Esophagus squamous epithelium (tissue), 5 donors: ENCODE results near the gene PPP2R3B. TPM values are rescaled to one million over a fixed set of nuclear protein-coding genes. Genes with fewer than 3 reads are reported as not detected.

Experiments
- DNase-seq: peaks from one replicate; lab custom pipeline; 2025; lab: John Stamatoyannopoulos, UW
- H3K27ac ChIP-seq, 4 donors: fragments of 200-600 bp; sonication (generic); one replicate each; pipeline ENCODE4 v1.5.1; 2016 to 2019; ENCODE audit warnings: mild to moderate bottlenecking in 1 of 4
- H3K27me3 ChIP-seq, 4 donors: fragments of 200-600 bp; sonication (generic); 1 replicate in 3 of 4; 2 replicates in 1 of 4; pipeline versions ENCODE4 v1.5.1 to v1.6.0; 2017 to 2021; ENCODE audit warnings: antibody characterized with exemption in 1 of 4
- H3K36me3 ChIP-seq, 3 donors: fragments of 200-600 bp; sonication (generic); one replicate each; pipeline ENCODE4 v1.5.1; 2016 to 2019
- H3K4me1 ChIP-seq, 3 donors: fragments of 200-600 bp; sonication (generic); one replicate each; pipeline ENCODE4 v1.5.1; 2017 to 2019
- H3K4me3 ChIP-seq, 4 donors: fragments of 200-600 bp; sonication (generic); 1 replicate in 3 of 4; 2 replicates in 1 of 4; pipeline ENCODE4 v1.5.1; 2016 to 2019; ENCODE audit warnings: mild to moderate bottlenecking in 2 of 4, moderate library complexity in 1 of 4
- H3K9me3 ChIP-seq, 3 donors: fragments of 200-600 bp; sonication (generic); one replicate each; pipeline ENCODE4 v1.5.1; 2016 to 2019
- POLR2A ChIP-seq, 4 donors: fragments of 450-650 bp; IDR thresholded peaks; one replicate each; pipeline ENCODE4 v1.6.1; 2017; ENCODE audit warnings: antibody characterized with exemption in 4 of 4, mild to moderate bottlenecking in 4 of 4, moderate library complexity in 3 of 4
- WGBS, 2 donors: methylation state at CpG; one replicate each; pipeline ENCODE4 v1.1.5; 2018; 5-methylcytosine and 5-hydroxymethylcytosine counted together
- intact Hi-C: fragments of 100-400 bp; cut with DNase I; formaldehyde crosslinking; loops from one replicate; pipeline ENCODE4 v1.15.0; 2022
- total RNA-seq, 4 donors: library from RNA; depleted of rRNA; stranded (reverse); fragments of >200 nt; gene quantifications; one replicate each; pipeline ENCODE4 v1.1.0, GENCODE V29; 2016
- TF ChIP-seq, protein P1 (sequence below), 6 experiments: fragments of 450-650 bp in 4 of 6; fragments of 200-600 bp in 2 of 6; sonication (generic) in 2 of 6; IDR thresholded peaks; one replicate each; pipeline ENCODE4 v1.5.1; 2016 to 2019; ENCODE audit warnings: antibody characterized with exemption in 6 of 6, mild to moderate bottlenecking in 4 of 6, moderate library complexity in 4 of 6
- donor health status: DM: yes; HTN: yes; CAD: no.

PPP2R3B gene
- total RNA-seq, 4 donors from 2014 or later = 7.9 to 26.1 (median 24.1) TPM

DNA sequence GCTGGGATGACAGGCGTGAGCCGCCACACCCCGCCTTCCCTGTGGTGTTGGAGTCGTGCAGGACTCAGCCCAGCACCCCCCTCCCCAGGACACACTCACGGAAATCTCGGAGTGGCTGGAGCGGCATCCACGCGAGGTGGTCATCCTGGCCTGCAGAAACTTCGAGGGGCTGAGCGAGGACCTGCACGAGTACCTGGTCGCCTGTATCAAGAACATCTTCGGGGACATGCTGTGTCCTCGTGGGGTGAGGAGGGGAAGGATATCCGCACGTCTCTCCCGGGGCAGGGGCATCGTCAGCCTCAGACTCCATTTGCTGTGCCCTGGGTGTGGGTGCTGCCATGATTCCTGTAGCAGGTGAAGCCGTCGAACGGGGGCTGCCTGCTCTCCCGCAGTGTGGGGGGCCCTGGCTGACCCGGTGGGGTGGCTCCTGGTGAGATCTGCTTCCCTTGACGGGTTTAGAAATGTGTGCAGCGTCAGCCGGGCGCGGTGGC is 95.3 kb downstream of the PPP2R3B start:
- H3K9me3 ChIP-seq = no peaks in the 10 kb centered on the region
- H3K4me1 ChIP-seq = no peaks in the 10 kb centered on the region
- no peaks in the 10 kb centered on the region for H3K27me3 ChIP-seq
- H3K27ac ChIP-seq = no peak overlapping the region
- intact Hi-C loops = no loop called here
- WGBS, 2 donors = 95% methylated on average over 23 of the region's 29 CpGs; no CpG with 5 or more reads in 1 of the 2 donors
- DNase-seq = no peak
- H3K36me3 ChIP-seq = peaks cover 6 to 94% (median 31%) of the 10 kb centered on the region in 3 donors
- TF ChIP-seq POLR2A (IDR thresholded peaks at IDR 0.05) = no peak
- TF ChIP-seq, protein P1, sequence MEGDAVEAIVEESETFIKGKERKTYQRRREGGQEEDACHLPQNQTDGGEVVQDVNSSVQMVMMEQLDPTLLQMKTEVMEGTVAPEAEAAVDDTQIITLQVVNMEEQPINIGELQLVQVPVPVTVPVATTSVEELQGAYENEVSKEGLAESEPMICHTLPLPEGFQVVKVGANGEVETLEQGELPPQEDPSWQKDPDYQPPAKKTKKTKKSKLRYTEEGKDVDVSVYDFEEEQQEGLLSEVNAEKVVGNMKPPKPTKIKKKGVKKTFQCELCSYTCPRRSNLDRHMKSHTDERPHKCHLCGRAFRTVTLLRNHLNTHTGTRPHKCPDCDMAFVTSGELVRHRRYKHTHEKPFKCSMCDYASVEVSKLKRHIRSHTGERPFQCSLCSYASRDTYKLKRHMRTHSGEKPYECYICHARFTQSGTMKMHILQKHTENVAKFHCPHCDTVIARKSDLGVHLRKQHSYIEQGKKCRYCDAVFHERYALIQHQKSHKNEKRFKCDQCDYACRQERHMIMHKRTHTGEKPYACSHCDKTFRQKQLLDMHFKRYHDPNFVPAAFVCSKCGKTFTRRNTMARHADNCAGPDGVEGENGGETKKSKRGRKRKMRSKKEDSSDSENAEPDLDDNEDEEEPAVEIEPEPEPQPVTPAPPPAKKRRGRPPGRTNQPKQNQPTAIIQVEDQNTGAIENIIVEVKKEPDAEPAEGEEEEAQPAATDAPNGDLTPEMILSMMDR (IDR thresholded peaks at IDR 0.05) = no peak
- no peak overlapping the region for H3K4me3 ChIP-seq

DNA sequence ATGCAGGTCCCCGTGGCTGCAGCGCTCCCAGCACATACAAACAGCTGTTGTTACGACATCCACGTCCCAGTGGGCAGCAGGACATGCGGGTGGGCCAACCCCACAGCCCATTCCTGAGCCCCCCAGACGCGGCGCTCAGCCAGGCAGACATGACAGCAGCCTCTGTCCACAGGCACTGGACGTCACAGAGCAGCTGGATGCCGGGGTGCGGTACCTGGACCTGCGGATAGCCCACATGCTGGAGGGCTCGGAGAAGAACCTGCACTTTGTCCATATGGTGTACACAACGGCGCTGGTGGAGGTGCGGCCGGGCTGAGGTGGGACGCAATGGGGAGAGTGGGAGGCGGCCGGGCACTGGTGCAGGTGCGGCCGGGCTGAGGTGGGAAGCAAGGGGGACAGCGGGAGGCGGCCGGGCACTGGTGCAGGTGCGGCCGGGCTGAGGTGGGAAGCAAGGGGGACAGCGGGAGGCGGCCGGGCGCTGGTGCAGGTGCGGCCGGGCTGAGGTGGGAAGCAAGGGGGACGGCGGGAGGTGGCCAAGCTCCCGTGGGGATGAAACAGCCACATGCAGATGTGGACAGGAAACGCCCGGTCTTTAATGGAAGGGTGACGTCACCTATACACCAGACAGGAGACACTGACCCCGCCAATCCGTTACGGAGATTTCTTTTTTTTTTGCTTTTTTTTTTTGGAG is 96.1 kb downstream of the PPP2R3B start:
- H3K36me3 ChIP-seq = peaks cover 6 to 94% (median 31%) of the 10 kb centered on the region in 3 donors
- 89 to 90% methylated on average over 15 to 27 of the region's 42 CpGs for WGBS, 2 donors

DNA sequence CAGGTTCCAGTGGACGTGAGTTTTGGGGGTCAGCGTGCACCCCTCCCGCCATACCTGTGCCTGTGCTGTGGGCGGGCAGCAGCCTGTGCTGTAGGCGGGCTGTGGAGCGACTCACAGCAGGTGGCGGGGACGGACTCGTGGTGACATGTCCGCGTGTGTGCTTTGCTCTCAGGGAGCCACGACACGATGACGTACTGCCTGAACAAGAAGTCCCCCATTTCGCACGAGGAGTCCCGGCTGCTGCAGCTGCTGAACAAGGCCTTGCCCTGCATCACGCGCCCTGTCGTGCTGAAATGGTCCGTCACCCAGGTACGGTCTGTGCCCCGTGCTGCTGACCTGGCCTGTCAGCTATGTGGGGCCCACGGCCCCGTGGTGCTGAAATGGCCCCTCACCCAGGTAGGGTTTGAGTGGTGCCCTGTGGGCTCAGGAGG is 98.1 kb downstream of the PPP2R3B start:
- no peak overlapping the region for H3K27ac ChIP-seq
- TF ChIP-seq, protein P1 (IDR thresholded peaks at IDR 0.05) = no peak
- TF ChIP-seq POLR2A (IDR thresholded peaks at IDR 0.05) = no peak
- no peak overlapping the region for H3K4me3 ChIP-seq
- no peak for DNase-seq
- H3K4me1 ChIP-seq = peaks cover 0 to 5% (median 1%) of the 10 kb centered on the region in 3 donors
- intact Hi-C loops = no loop called here
- 90 to 100% methylated on average over 4 to 23 of the region's 25 CpGs for WGBS, 2 donors
- no peaks in the 10 kb centered on the region for H3K9me3 ChIP-seq
- no peaks in the 10 kb centered on the region for H3K27me3 ChIP-seq
- peaks cover 6 to 89% (median 27%) of the 10 kb centered on the region in 3 donors for H3K36me3 ChIP-seq

More for the DNA sequence above, 96.1 kb downstream of the PPP2R3B start:
- DNase-seq = no peak
- Histone ChIP-seq H3K27ac (no peak overlapping the region), H3K4me1 (no peaks in the 10 kb centered on the region), H3K27me3 (no peaks in the 10 kb centered on the region), H3K4me3 (no peak overlapping the region), H3K9me3 (no peaks in the 10 kb centered on the region)
- intact Hi-C loops = no loop called here
- TF ChIP-seq, protein P1 (IDR thresholded peaks at IDR 0.05) = no peak
- TF ChIP-seq POLR2A (IDR thresholded peaks at IDR 0.05) = no peak

DNA sequence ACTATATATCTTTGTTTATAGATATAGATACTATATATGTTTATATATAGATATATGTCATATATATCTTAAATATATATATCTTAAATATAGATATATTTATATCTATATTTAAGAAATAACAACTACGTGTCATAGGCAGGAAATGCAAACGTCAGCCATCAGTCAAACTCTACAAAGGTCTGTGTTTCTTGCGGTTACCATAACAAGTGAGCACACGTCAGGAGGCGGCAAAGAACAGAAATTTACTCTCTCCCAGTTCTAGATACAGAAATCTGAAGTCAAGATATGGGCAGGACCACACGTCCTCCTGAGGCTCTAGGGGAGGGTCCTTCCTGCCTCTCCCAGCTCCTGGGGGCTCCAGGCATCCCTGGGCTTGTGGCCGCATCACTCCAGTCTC is 99.0 kb downstream of the PPP2R3B start:
- DNase-seq = no peak
- TF ChIP-seq POLR2A (IDR thresholded peaks at IDR 0.05) = no peak
- TF ChIP-seq, protein P1 (IDR thresholded peaks at IDR 0.05) = no peak

DNA sequence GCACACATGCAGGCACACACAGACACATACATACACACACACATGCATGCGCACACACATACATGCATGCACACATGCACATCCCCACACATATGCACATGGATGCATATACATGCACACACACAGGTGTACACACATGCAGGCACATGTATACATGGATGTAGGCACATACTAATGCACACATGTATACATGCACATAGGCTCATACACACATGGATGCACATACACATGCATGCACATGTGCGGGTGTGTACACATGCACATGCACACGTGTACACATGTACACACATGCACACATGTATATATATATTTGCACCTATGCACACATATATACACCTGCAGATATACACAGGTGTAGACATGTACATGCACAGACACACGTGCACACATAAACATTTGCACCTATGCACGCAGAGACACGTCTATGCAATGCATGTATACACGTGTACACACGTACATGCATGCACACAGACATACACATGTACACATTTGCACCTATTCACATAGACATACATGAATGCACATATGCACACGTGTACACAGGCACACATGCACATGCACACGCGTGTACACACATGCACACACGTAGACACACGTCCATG is 101.5 kb downstream of the PPP2R3B start:
- DNase-seq = no peak
- no peak for TF ChIP-seq POLR2A (IDR thresholded peaks at IDR 0.05)
- TF ChIP-seq, protein P1 (IDR thresholded peaks at IDR 0.05) = no peak
- no peak overlapping the region for H3K27ac ChIP-seq
- intact Hi-C loops = no loop called here
- 91 to 95% methylated on average over 11 to 12 of the region's 13 CpGs for WGBS, 2 donors
- no peaks in the 10 kb centered on the region for H3K27me3 ChIP-seq
- H3K36me3 ChIP-seq = peaks cover 0 to 55% (median 6%) of the 10 kb centered on the region in 3 donors
- H3K9me3 ChIP-seq = no peaks in the 10 kb centered on the region
- peaks cover 0 to 30% (median 4%) of the 10 kb centered on the region in 3 donors for H3K4me1 ChIP-seq
- no peak overlapping the region for H3K4me3 ChIP-seq

More for the DNA sequence above, 99.0 kb downstream of the PPP2R3B start:
- no peak overlapping the region for H3K4me3 ChIP-seq
- no peaks in the 10 kb centered on the region for H3K27me3 ChIP-seq
- intact Hi-C loops = no loop called here
- peaks cover 6 to 80% (median 18%) of the 10 kb centered on the region in 3 donors for H3K36me3 ChIP-seq
- H3K27ac ChIP-seq = no peak overlapping the region
- WGBS, 2 donors = 60 to 68% methylated on average over 7 of the region's 7 CpGs
- peaks cover 0 to 12% (median 4%) of the 10 kb centered on the region in 3 donors for H3K4me1 ChIP-seq
- H3K9me3 ChIP-seq = no peaks in the 10 kb centered on the region
